GM12801 (cell line): Measurements from ENCODE around the gene ATAD3C.

ENCODE experiments used
- TF ChIP-seq, protein P1 (sequence below): IDR thresholded peaks from one replicate; pipeline ENCODE4 v1.5.1; 2011; ENCODE audit warnings: control low read depth; ENCODE audit not compliant: insufficient read length; ENCODE audit errors: extremely low read depth

The ATAD3C gene

DNA sequence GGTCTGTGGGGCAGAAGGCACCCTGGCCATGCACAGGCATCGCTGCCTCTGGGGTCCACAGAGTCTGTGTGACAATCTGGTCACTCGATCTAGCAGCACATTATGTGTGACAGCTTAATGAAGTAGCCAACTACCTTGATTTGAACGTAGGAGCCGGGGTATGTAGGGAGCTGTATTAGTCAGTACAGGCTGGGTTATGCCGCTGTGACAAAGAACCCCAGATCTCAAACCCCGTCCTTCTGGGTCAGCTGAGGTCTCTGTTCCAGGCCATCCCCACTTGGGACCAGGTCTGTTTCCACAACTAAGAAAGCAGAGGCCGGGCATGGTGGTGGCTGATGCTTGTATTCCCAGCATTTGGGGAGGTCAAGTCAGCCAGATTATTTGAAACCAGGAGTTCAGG is 13.8 kb downstream of the ATAD3C start:
- TF ChIP-seq, protein P1, sequence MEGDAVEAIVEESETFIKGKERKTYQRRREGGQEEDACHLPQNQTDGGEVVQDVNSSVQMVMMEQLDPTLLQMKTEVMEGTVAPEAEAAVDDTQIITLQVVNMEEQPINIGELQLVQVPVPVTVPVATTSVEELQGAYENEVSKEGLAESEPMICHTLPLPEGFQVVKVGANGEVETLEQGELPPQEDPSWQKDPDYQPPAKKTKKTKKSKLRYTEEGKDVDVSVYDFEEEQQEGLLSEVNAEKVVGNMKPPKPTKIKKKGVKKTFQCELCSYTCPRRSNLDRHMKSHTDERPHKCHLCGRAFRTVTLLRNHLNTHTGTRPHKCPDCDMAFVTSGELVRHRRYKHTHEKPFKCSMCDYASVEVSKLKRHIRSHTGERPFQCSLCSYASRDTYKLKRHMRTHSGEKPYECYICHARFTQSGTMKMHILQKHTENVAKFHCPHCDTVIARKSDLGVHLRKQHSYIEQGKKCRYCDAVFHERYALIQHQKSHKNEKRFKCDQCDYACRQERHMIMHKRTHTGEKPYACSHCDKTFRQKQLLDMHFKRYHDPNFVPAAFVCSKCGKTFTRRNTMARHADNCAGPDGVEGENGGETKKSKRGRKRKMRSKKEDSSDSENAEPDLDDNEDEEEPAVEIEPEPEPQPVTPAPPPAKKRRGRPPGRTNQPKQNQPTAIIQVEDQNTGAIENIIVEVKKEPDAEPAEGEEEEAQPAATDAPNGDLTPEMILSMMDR, result no peak

DNA sequence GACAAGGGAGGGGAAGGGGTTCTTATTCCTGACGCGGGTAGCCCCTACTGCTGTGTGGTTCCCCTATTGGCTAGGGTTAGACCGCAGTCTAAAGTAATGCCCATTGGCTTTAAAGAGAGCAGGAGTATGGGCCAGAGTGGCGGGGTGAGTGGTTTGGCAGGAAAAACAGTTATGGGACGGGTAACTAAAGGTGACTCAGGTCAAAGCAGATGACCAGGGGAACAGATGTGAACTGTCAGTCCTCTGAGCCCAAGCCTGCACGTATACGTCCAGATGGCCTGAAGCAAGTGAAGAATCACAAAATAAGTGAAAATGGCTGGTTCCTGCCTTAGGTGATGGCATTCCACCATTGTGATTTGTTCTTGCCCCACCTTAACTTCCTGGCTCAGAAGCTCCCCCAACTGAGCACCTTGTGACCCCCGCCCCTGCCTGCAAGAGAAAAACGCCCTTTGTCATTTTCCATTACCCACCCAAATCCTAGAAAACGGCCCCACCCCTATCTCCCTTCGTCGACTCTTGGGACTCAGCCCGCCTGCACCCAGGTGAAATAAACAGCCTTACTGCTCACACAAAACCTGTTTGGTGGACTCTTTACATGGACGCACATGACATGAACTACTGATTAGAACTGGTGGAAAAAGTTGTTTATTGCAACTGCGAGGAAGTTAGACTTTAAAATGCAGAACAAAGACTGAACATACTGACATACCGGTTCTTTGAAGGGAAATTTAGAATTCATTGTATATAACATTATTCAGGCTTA is 21.3 kb downstream of the ATAD3C start:
- TF ChIP-seq, protein P1, result no peak

DNA sequence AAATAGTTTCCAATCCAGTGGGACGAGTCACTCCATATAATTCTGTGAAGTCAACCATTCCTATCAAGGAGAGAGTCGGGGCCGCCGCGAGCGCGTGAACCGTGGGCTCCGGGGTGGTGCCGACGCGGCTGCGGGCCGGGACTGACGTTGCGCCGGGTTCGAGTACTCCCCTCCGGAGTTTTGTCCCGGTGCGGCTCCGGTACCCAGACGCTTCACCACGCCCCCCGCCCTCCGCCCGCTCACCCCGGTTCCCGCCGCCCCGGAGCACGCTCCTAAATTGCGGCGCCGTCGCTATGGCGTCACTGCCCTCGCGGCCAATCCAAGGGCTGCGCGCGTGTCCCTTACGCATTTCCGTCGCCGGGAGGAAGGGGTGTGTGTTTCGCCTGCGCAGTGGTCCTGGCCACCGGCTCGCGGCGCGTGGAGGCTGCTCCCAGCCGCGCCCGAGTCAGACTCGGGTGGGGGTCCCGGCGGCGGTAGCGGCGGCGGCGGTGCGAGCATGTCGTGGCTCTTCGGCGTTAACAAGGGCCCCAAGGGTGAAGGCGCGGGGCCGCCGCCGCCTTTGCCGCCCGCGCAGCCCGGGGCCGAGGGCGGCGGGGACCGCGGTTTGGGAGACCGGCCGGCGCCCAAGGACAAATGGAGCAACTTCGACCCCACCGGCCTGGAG is 22.0 kb downstream of the ATAD3C start, which contains the start of gene ATAD3B:
TSS of gene ATAD3B (plus strand) at position 377 of the 664 bp plus-strand sequence. CDS start at position 497, 120 bp downstream.
- TF ChIP-seq, protein P1, result no peak

DNA sequence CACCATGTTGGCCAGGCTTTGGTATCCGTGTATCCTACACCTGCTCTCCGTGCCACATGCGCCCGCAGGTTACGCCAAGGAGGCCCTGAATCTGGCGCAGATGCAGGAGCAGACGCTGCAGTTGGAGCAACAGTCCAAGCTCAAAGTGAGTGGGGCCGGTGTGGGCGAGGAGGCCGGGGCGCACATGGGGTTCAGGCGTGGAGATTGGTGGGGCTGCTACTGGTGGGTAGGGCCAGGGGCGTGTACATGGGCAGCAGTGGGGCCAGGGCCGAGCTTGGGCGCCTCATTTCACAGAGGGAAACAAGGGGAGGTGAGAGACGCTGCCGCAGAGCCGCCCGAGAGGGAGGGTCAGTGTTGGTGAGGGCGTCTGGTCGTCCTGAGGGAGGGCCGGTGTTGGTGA is 27.7 kb downstream of the ATAD3C start:
- TF ChIP-seq, protein P1, result no peak

DNA sequence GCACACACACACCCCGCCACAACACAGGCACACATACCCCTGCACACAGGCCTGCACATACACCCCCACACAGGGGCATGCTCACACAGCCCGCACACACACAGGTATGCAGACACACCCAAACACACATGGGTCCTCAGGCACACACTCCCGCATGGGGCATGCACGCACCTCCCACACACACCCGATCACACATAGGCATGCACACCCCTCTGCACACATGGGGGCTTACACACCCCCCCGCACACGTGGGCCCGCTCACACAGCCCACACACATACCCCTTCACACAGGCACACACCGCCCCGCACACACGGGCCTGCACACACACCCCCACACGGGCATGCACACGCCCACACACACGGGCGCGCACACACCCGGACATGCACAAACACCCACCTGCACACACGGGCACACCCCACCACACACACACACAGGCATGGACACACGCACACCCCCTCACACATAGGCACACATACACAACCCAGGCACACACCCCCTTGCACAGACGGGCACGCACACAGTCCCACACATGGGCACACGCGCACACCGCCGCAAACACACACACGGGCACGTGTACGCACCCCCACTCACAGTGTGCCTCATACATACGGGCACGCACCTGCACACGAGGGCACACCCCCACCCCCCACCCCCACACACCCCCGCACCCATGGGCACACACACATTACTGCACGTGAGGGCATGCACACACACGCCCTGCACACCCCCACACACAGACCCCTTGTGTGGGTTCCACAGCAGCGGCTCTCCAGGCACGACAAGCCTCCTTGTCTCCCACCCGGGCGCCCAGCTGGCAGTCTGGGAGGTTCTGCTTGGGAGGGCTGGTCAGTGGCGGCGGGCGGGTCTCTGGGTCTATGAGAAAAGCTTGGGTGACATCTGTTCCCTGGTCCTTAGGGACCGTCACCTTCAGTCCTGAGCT is 30.3 kb downstream of the ATAD3C start:
- TF ChIP-seq, protein P1, result no peak

DNA sequence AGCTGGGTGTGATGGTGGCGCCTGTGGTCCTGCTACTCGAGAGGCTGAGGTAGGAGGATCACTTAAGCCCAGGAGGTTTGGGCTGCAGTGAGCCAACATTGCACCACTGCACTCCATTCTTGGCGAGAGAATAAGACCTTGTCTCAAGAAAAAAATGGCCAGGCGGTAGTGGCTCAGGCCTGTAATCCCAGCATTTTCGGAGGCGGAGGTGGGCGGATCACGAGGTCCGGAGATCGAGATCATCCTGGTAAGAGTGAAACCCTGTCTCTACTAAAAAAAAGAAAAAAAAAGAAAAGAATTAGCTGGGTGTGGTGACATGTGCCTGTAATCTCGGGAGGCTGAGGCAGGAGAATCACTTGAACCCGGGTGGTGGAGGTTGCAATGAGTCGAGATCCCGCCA is 33.4 kb downstream of the ATAD3C start:
- TF ChIP-seq, protein P1, result no peak

DNA sequence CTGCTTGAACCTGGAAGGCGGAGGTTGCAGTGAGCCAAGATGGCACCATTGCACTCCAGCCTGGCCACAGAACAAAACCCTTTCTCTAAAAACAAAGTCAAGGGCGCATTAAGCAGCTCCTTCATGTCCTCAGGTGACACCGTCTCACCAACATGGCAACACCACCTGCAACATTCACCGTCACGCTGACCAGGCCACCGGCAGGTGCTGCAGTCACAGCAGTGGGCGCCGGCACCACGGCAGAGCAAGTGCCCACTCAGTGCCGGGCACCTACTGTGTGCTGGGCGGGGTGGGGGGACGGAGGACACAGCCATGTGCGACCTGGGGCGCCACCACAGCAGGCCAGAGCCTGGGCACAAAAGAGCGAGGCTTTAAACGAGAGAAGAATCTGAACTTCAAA is 34.2 kb downstream of the ATAD3C start:
- TF ChIP-seq, protein P1, result no peak
